Measurements from ENCODE around the gene SLC43A2.

The SLC43A2 gene

DNA sequence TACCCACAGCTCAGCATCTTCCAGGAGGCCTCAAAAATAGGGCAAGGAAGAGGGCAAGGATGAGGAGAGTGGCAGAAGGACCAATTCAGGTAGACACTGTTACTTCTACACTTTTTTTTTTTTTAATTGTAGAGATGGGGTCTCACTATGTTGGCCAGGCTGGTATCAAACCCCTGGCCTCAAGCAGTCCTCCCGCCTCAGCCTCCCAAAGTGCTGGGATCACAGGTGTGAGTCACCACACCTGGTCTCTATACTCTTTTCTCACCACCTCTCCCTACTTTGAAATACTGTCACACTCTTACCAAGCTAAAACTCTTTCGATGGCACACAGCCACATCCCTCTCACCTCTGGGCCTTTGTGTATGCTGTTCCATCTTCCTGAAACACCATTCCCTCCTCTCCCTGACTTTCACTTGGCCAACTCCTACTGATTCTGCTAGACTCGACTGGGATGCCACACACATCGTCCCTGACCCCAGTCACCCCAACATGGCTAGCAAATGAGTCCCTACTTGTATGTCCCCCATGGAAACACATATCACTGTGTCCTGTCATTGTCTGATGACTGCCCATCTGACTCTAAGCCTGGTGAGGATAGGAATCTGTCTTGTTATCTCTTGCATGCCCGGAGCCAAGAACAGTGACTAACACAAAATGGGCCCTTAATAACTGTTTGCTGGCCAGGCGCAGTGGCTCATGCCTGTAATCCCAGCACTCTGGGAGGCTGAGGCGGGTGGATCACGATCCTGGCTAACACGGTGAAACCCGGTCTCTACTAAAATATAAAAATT is 7.2 kb upstream of the SLC43A2 start:
- Mint-ChIP-seq H3K4me3 (no peak overlapping the region), H3K4me1 (ENCODE audit: low read depth) (no peaks in the 10 kb centered on the region), H3K27me3 (no peaks in the 10 kb centered on the region), H3K9me3 (no peaks in the 10 kb centered on the region), H3K27ac (no peak overlapping the region), H3K36me3 (ENCODE audit: low read depth) (no peaks in the 10 kb centered on the region)
- DNase-seq, result no peak

DNA sequence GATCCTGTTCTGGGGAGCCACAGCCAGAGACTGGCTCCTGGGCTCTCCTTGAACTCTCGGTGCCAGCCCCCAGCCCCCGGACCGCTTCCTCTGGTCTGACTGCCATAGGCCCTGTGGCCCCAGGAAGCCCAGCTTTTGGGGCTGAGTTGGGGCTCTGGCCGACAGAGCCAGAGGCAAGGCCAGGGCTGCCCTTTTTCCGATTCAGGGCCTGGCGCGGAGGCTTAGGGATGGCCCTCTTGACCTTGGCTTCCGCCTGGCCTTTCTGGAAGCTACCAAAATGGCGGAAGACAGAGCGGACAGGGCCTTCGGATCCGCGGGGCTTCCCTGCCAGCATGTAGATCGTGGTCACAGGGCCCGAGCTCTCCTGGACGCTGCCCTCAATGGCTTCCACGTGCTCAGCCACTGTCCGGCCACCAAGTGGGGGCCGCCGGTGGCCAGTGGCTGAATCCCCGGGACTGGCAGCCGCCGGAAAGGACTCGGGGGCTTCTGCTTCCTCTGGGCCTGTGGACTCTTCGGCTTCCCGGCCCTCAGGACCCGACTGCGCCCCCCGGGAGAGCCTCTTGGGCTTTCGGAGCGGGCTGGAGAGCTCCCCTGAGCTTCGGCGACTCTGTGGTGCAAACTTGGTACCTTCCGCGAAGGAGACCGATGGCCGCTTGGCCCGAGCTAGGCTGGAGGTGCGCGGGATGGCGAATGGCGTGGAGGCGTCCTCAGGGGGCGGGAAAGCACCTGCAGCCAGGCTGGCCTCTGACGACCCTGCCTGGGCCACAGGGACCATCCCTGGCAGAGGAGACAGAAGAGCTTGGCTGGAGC is 6.4 kb upstream of the SLC43A2 start:
- H3K9me3 Mint-ChIP-seq, result no peaks in the 10 kb centered on the region
- peaks cover 3% of the 10 kb centered on the region for H3K27me3 Mint-ChIP-seq
- no peak for DNase-seq
- H3K27ac Mint-ChIP-seq, result no peak overlapping the region
- H3K36me3 Mint-ChIP-seq (ENCODE audit: low read depth), result no peaks in the 10 kb centered on the region
- H3K4me3 Mint-ChIP-seq, result no peak overlapping the region
- H3K4me1 Mint-ChIP-seq (ENCODE audit: low read depth), result peaks cover 3% of the 10 kb centered on the region

DNA sequence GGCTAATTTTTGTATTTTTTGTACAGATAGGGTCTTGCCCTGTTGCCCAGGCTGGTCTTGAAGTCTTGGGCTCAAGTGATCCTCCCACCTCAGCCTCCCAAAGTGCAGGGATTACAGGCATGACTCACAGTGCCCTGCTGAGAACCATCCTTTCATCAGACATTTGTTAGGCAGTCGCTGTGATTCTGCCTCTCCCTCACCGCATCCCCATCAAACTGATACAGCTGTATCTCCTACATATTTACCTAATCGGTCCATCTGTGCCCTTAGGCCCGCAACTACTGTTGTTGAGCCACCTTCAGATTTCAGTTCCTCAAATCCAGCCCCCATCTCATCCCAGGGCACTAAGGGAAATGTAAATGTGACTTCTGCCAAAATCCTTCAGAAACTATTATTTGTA is 2.0 kb upstream of the SLC43A2 start:
- DNase-seq, result no peak
- peaks cover 21% of the 10 kb centered on the region for H3K27me3 Mint-ChIP-seq
- H3K9me3 Mint-ChIP-seq, result no peaks in the 10 kb centered on the region
- peak overlapping the region; percentile 84 for H3K27ac Mint-ChIP-seq
- H3K4me1 Mint-ChIP-seq (ENCODE audit: low read depth), result peaks cover 24% of the 10 kb centered on the region
- peaks cover 5% of the 10 kb centered on the region for H3K36me3 Mint-ChIP-seq (ENCODE audit: low read depth)
- H3K4me3 Mint-ChIP-seq, result no peak overlapping the region

DNA sequence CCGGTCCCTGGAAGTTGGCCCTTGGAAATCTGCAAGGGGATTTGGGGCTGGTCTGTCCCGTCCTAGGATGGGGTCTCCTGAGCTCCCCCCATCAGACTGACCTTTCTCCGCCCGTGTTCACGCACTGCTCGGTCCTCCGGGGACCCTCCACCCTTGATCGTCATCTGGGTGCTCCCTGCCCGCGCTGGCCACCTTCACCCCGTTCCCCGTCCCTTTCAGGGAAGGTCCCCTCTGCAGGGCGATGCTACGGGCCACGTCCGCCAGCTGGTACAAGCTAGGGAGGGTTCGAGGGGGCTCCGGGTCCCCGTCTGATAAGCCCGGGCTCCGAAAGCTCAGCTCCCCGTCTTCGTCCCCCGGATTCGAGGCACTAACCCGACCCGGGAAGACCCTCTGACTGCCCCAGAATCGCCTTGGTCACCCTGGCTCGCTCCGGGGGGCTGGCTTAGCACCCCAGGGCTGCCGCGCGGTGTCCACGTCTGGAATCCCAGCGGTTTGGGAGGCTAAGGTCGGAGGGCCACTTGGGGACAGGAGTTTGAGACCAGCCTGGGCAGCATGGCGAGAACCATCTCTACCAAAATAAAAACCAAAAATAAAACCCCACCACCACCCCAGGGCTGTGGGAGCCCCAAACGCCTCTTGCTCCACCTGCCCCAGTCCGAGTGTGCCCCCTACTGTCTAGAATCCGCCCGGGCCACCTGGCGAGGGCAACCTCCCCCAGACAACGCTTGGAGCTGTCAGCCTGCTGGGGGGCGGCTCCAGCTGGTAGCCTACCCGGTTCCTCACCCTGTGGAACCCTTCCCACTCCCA is 1.1 kb upstream of the SLC43A2 start:
- Mint-ChIP-seq H3K4me1 (ENCODE audit: low read depth) (peaks cover 24% of the 10 kb centered on the region), H3K36me3 (ENCODE audit: low read depth) (peaks cover 5% of the 10 kb centered on the region), H3K4me3 (peak overlapping the region; percentile 78), H3K27me3 (peaks cover 21% of the 10 kb centered on the region), H3K27ac (peak overlapping the region; percentile 84), H3K9me3 (no peaks in the 10 kb centered on the region)
- DNase-seq, result peak; percentile 86

DNA sequence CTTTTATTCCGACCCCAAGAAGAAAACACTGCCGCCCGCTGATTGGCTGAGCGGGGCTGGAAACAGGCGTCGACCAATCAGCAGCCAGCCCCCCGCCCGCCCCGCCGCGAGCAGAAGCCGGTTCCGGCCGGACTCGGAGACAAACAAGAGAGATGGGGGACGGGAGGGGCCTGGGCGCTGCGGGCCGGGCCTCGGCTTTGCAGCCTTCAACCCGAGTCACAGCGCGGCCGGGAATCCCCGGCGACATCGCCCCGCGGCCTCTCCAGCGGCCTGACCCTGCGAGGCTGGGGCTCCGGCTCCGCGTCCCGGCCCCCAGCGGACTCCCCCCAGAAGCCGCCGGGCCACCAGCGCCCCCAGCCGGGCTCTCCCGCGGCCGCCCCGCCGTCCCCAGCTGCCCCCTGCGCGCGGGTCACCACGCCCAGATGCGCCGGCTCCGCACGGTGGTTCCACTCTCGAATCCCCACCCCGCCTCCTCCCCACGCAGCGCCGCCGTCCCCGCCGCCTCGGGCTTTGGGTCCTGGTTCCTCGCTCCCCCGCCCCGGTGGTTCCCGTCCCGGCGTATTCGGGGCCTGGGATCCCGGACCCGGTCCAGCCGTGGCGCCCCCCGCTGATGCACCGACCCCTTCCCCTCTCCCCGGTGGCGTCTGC is 346 bp upstream of the SLC43A2 start:
- Mint-ChIP-seq H3K4me1 (ENCODE audit: low read depth) (peaks cover 24% of the 10 kb centered on the region), H3K36me3 (ENCODE audit: low read depth) (peaks cover 5% of the 10 kb centered on the region), H3K27ac (peak overlapping the region; percentile 91), H3K27me3 (peaks cover 21% of the 10 kb centered on the region), H3K4me3 (peak overlapping the region; percentile 87), H3K9me3 (no peaks in the 10 kb centered on the region)
- DNase-seq, result peak; percentile 90

DNA sequence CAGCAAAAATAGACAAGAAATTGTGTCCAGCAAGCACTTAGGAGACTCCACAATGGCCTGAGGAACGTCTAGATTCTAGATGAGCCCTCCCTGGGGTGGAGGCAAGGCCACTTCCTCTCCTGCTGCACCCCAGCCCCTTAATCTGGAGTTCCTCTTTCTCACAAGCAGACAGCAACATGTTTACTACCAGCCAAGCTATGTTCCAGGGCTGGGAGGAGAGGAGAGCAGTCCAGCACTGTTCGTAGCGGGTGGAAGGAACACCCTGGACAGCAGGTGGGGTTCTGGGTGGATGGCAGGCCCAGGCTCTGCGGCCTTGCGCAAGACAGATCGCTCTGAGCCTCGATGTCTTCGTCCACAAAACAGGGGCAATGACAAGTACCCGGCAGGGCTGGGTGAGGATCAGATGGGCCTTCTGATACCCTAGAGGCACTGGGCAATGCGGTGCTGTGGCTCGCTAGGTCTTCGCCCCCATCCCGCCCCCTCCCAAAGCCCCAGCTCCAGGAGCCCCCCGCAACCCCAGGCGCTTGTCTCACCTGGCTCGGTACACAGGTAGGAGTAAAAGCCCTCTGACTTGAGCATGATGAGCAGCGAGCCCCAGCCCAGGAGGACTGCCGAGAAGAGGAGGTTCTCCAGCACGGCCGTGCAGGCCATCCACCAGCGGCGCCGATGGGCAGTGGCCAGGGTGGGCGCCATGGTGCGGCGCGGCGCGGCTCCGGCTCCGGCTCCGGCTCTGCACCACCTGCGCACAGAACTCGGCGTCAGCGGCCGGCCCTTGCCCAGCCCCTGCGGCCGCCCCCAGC is 1.3 kb downstream of the SLC43A2 start:
- no peak overlapping the region for H3K27ac Mint-ChIP-seq
- peak overlapping the region; percentile 64 for H3K4me3 Mint-ChIP-seq
- peaks cover 21% of the 10 kb centered on the region for H3K27me3 Mint-ChIP-seq
- no peaks in the 10 kb centered on the region for H3K9me3 Mint-ChIP-seq
- H3K4me1 Mint-ChIP-seq (ENCODE audit: low read depth), result peaks cover 24% of the 10 kb centered on the region
- H3K36me3 Mint-ChIP-seq (ENCODE audit: low read depth), result peaks cover 5% of the 10 kb centered on the region
- no peak for DNase-seq

DNA sequence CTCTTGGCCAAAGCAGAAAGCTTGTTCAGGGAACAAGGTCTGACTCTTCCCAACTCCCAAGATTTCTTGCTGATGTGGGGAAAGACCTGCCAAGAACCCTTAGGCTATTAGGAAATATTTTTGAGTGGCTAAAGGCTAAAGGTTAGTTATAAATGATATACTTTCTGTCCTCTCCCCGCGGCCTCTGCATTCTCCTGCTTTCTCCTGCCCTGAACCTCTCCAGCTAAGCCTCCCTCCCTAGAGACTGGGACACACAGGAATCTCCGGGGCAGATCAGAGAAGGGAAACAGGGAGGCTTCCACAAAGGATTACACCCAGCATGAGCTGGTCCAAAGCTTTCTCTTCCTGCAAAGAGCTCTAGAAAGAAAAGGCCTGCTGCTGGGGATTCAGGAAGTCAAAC is 2.3 kb downstream of the SLC43A2 start:
- H3K36me3 Mint-ChIP-seq (ENCODE audit: low read depth), result peaks cover 5% of the 10 kb centered on the region

DNA sequence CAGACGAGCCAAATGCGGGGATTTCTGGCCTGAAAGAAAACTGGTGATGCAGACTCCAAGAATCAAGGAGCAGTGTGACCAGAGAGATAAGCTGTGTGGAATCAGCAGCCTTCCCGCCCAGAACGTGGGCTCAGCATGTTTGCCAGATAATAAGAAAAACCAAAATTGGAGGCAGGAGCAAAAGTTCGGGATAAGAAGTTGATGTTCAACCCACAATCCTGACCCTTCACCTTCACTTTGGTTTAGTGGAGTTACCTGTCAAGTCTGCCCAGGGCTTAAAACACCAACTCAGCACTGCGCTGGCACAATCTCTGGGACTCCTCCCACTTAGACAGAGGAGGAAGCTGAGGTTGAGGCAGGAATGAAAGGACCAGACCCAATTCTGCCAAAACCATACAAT is 3.1 kb downstream of the SLC43A2 start:
- Mint-ChIP-seq H3K4me1 (ENCODE audit: low read depth) (peaks cover 24% of the 10 kb centered on the region), H3K4me3 (no peak overlapping the region), H3K27ac (no peak overlapping the region), H3K9me3 (no peaks in the 10 kb centered on the region), H3K27me3 (peaks cover 21% of the 10 kb centered on the region), H3K36me3 (ENCODE audit: low read depth) (peaks cover 5% of the 10 kb centered on the region)
- no peak for DNase-seq

More for the DNA sequence above, 2.3 kb downstream of the SLC43A2 start:
- H3K4me1 Mint-ChIP-seq (ENCODE audit: low read depth), result peaks cover 24% of the 10 kb centered on the region
- H3K27ac Mint-ChIP-seq, result no peak overlapping the region
- DNase-seq, result no peak
- H3K9me3 Mint-ChIP-seq, result no peaks in the 10 kb centered on the region
- H3K4me3 Mint-ChIP-seq, result no peak overlapping the region
- H3K27me3 Mint-ChIP-seq, result peaks cover 21% of the 10 kb centered on the region

DNA sequence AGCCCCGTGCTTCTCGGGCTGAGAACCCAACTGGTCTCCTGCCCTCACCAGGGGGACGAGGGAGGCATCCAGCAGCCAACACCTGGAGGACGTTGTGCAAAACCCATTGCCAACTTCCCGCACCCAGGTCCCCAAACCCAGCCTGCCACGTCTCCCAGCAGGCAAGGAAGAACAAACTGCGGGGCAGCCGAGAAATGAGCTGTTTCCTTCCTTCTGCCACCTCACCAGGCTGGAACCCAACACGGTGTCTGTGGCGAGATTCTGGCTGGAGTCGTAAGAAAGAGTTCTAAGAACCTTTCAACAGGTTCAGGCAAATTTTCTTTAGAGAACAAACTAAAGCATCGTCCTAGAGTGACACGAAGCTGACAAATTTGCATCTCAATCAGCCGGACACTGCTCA is 3.6 kb downstream of the SLC43A2 start:
- Mint-ChIP-seq H3K27ac (no peak overlapping the region), H3K36me3 (ENCODE audit: low read depth) (peaks cover 5% of the 10 kb centered on the region), H3K27me3 (peaks cover 19% of the 10 kb centered on the region), H3K4me3 (no peak overlapping the region), H3K9me3 (no peaks in the 10 kb centered on the region), H3K4me1 (ENCODE audit: low read depth) (peaks cover 21% of the 10 kb centered on the region)
- DNase-seq, result no peak

DNA sequence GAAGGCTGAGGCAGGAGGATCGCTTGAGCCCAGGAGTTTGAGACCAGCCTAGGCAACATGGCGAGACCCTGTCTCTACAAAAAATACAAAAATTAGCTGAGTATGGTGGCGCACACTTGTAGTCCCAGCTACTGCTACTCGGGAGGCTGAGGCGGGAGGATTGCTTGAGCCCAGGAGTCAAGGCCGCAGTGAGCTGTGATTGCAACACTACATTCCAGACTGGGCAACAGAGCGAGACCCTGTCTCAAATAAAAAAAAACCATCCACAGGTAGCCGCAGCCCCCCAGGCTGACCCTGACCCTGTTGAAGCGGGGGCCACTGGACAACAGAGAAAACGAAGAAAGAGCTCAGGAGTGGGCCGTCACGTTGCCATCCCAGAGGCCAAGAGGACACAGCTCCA is 4.0 kb downstream of the SLC43A2 start:
- Mint-ChIP-seq H3K36me3 (ENCODE audit: low read depth) (peaks cover 5% of the 10 kb centered on the region), H3K9me3 (no peaks in the 10 kb centered on the region), H3K27ac (no peak overlapping the region), H3K4me1 (ENCODE audit: low read depth) (peaks cover 17% of the 10 kb centered on the region), H3K4me3 (no peak overlapping the region), H3K27me3 (peaks cover 18% of the 10 kb centered on the region)
- DNase-seq, result no peak

DNA sequence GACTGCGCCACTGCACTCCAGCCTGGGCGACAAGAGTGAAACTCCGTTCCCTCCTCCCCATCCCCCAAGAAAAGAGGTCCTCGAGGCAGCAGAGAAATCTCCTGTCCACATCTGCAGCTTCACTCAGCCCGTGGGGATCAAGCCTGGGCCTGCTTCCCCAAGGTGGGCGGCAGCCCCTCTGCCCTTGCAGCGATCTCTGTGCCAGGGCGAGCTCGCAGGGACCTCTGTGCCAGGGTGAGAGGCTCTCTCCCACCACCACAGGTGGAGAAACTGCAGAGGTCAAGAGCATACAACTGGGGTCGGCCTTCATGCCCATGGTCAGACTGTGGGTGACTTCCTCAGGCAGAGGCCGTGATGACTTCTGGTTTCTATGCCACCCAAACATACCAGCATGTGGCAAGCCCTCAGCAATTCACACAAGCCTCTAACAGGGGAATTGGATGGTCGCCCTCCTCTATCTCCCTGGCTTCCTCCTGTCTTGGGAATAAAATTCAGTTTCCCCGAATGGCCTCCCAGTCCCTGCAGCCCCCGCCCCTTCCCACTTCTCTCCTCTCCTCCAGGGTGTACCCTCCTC is 5.5 kb downstream of the SLC43A2 start:
- H3K36me3 Mint-ChIP-seq (ENCODE audit: low read depth), result no peaks in the 10 kb centered on the region
- DNase-seq, result no peak
- H3K27me3 Mint-ChIP-seq, result peaks cover 18% of the 10 kb centered on the region

DNA sequence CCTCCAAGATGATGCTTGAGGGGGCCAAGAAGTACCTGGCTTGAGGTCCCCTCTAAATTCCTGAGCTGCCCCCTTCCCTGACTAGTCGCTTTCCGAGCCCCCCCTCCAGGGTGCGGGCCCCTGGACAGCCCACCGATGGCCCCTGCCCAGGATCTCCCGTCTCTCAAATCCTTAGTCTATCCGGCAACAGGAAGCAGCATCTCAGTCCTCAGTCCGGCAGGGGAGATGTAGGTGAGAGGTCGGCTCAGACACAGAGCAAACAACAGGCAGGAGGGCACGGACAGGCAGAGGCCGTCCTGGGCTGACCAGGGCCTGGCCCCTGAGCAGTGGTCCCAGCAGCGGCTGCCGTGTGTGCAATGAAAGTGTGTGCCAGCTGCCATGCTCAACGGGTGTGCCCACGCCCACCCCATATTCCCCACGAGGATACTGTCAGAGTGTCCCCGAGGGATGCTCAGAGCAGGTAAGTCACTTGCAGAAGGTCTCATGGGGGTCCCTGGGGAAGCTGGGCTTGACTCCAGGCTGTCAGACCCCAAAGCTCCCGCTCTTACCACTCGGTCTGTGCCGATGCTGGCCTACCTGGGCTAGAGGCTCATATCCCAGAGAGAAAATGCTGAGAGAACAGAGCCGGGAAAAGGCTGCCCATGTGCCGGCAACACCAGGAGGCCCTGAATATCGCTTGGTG is 7.2 kb downstream of the SLC43A2 start:
- H3K36me3 Mint-ChIP-seq (ENCODE audit: low read depth), result no peaks in the 10 kb centered on the region
- no peaks in the 10 kb centered on the region for H3K4me1 Mint-ChIP-seq (ENCODE audit: low read depth)
- H3K27me3 Mint-ChIP-seq, result peaks cover 8% of the 10 kb centered on the region
- no peaks in the 10 kb centered on the region for H3K9me3 Mint-ChIP-seq
- H3K27ac Mint-ChIP-seq, result no peak overlapping the region
- H3K4me3 Mint-ChIP-seq, result no peak overlapping the region
- no peak for DNase-seq

More for the DNA sequence above, 5.5 kb downstream of the SLC43A2 start:
- H3K9me3 Mint-ChIP-seq, result no peaks in the 10 kb centered on the region
- no peak overlapping the region for H3K27ac Mint-ChIP-seq
- no peak overlapping the region for H3K4me3 Mint-ChIP-seq
- peaks cover 9% of the 10 kb centered on the region for H3K4me1 Mint-ChIP-seq (ENCODE audit: low read depth)

DNA sequence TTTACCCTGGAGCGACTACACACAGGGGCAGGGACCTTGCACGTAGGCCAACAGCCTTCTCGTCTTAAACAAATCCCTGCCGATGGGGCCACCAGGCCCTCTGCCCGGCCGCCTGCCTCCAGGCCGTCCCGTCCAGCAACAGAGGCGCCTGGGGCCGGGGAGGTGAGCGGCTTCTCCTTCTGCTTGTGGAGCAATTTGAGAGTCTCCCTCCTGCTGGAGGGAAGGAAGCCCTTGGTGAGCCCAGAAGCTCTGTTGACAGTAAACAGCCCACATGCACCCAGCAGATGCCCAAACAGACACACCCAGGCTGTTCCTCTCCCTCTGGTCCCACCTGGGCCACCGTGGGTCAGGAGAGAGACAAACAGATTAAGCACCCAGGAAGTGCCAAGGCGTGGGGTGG is 8.1 kb downstream of the SLC43A2 start:
- DNase-seq, result no peak
- Mint-ChIP-seq H3K36me3 (ENCODE audit: low read depth) (no peaks in the 10 kb centered on the region), H3K4me1 (ENCODE audit: low read depth) (no peaks in the 10 kb centered on the region), H3K9me3 (no peaks in the 10 kb centered on the region), H3K27ac (no peak overlapping the region), H3K27me3 (no peaks in the 10 kb centered on the region), H3K4me3 (no peak overlapping the region)
